GM12892 (cell line): ENCODE data around the gene ACP4.

Experiments used
- POLR2A ChIP-seq: IDR thresholded peaks from 2 replicates; pipeline ENCODE4 v1.6.1; 2011; ENCODE audit warnings: low read depth, low read length, control low read depth
- POLR2AphosphoS5 ChIP-seq: IDR thresholded peaks from 2 replicates; pipeline ENCODE4 v1.6.1; 2011; ENCODE audit warnings: low read depth, low read length, control low read depth
- TAF1 ChIP-seq: IDR thresholded peaks from 2 replicates; pipeline ENCODE4 v1.6.1; 2011; ENCODE audit warnings: low read depth, mild to moderate bottlenecking, control low read depth, low read length, borderline replicate concordance

DNA sequence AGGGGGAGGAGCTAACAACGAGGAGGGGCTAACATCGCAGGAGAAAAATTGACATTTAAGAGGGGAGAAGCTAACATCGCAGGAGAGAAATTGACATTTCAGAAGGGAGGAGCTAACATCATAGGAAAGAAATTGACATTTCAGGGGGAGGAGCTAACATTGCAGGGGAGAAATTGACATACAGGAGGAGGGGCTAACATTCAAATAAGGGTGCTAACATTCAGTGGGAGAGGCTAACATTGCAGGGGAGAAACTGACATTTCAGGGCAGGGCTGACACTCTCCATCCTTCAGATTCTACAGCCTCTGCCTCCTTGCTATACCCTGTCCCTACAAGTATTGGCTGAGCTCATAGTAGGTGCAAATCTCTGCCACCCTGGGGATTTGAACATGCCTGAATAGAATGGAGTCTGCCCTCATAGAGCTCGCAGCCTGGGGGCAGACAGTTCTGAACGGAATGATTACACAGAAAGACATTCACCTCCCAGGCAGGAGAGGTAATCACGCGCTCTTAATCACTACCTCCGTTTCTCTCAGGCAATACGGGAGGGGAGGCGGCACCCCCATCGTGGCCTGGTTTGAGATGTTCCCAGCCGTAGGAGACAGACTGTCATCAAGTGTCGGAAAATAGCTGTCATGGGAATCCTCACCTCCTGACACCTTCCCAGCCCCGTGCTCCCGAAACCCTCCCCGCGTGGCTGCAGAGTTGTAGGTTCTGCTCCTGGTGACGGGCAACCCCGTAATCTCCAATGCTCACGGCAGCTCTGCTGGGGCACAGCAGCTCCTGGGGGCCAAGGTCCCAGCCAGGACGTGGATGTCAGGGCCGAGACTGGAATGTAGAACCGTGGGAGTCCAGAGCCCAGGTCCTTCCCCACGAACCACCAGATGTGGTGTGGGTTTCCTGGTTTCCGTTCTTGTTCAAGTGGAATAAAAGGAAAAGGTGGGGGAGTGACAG is 10.4 kb upstream of the ACP4 start:
- TF ChIP-seq POLR2A (no peak), POLR2AphosphoS5 (no peak), TAF1 (no peak)
